DMS 273 (cell line): Measurements from ENCODE around the gene SLAMF8.

Experiments used
- DNase-seq: peaks from one replicate; lab custom pipeline; 2025; ENCODE audit not compliant: unreplicated experiment; lab: John Stamatoyannopoulos, UW

Gene SLAMF8

DNA sequence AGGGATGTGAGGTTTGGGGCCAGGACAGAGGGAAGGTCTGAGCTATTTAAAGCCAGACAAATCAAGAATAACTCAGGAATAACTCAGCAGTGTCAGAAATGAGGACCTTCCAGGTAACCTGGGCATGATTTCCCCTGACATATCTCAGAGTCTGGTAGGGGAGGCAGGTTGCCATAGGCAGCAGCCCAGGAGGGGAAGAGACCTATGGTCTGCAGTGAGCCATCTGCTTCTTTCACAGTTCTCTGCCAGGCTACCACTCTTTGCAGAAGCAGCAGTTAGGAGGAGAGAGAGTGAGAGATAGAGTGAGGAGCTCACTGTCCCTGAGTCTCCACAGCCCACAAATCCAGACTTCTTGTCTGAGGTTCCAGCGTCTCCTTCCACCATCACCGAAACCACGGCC lies 42.1 kb downstream of the SLAMF8 start:
- peak; percentile 78 for DNase-seq

DNA sequence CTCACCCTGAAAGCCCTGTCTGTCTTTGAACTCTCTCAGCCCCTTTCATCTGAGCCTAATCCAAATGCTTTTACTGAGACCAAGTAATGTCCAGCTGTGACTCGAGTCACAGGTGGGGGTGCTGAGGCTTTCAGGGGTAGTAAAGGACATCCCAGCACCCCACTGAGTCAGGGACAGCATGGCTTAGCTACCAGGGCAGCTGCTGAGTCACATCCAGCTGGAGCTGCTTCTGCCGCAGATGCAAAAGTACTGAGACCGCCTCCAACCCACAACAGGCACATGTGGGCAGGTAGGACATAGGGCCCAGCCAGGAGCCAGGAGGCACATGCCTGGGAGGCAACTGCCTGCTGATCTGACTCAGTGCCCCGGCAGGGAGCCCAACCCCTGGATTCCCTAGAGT lies 42.5 kb downstream of the SLAMF8 start:
- peak; percentile 57 for DNase-seq

DNA sequence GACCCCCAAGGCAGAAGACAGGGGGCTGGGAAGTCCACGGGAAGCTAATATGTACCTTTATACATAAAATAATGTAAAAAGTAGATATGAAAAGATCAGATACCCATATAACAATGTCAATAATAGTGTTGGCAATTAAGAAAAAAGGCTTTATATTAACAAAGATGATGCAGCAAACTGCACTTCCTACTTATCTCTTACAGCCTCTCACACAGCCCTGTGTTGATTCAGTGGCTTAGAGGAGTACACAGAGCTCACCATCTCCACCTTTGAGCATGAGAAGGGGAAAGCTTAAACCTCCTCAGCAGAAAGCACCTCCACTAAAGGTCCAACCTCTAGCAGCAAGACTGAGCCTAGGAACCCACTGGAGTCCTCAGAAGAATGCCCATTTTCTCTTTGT lies 42.9 kb downstream of the SLAMF8 start:
- DNase-seq: no peak

DNA sequence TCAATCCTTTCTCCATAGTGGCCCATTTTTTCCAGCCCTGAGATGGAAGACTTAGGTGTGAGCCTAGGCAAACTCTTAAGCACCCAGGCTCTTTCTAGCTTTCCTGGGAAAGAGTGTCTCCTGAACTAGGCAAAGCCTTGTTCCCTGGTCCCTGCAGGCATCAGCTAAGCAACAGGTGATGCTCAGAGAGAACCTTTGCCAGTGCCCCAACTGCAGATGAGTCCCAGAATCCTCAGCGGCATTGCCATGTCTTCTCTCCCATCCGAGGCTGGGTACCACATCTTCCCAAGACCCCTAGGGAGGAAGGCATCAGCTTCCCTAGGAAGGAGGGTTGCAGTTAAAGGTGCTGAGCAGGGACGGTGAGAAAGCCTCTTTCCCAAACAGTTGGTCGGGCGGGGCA lies 44.0 kb downstream of the SLAMF8 start:
- DNase-seq: no peak

DNA sequence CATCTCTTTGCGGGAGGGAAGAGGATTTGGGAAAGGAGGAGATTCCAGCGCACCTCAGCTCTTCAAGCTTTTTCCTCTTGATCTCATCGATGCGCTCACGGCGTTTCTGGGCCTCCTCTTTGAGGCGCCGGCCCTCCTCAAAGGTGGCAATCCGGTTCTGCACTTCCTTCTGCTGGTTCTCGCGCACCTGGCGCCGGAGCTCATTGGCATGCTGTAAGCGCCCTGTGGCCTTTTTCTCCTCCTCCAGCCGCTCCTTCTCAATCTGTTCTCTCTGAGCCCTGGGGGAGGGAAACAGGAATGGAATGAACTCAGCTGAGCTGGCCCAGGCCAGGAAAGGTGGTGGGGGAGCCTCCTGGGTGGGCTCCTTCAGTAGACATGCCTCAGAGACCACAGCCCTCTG lies 46.2 kb downstream of the SLAMF8 start:
- no peak for DNase-seq

DNA sequence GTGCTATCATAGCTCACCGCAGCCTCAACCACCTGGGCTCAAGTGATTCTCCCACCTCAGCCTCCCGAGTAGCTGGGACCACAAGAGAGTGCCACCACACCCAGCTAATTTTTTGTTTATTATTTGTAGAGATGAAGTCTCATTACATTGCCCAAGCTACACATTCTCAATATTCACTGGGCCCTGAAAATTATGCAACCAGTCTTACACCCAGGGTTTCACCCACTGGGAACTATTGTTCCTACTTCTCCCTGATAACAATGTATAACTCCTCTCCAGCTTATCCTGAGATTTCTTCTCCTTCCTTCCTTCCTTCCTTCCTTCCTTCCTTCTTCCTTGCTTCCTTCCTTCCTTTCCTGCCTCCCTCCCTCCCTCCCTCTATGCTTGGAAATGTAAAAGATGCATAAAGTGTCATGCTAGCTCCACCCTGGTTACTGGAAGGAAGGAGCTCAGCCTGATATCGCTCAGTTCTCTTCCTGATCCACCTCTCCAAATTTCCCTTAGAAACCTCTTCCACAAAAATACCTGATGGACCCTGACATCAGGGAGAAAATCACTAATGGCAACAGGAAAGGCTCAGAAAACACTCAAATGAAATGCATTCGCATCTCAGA lies 47.0 kb downstream of the SLAMF8 start:
- no peak for DNase-seq

DNA sequence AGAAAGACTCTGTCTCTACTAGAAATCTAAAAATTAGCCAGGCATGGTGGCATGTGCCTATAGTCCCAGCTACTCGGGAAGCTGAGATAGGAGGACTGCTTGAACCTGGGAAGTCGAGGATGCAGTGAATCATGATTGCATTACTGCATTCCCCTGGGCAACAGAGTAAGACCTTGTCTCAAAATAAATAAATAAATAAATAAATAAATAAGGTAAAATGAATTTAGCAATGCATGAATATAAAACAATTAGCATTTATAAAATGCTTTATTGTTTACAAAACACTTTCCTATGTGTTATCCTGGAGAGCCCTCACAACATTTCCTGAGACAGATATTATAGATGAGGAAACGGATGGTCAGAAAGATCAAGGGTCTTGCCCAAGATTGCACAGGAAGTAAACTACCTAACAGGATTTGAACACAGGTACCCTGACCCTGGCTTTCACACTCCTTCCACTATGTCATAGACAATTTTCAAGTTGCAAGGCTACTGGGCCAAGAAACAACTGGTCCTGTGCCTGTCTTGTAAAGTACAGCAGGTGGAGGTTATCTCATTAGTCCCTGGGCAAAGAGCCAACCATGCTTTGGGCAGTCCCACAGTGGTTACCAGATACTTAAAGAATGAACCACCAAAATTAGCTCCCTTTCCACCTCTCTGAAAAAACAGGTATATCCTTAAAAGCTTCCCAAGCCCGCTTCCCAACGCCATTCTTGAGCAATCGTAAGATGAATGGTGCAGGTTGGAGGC lies 51.2 kb downstream of the SLAMF8 start:
- peak; percentile 91 for DNase-seq

DNA sequence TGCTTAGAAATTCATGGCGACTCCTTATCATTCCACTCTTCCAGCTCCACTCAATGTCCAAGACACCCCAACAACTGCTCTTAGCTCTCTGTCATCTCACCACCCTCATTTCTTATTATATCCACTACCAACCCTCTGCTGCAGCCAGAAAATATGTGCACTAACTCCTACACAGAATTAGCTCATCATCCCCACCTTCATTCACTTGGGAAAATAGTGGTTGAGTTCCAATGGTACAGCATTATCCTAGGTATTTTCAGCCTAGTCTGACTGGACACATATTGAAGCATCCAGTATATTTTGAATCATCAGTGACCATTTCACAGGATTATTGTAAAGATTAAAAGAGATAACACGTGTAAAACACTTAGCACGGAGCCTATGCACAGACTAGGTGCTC lies 52.5 kb downstream of the SLAMF8 start:
- DNase-seq: no peak

DNA sequence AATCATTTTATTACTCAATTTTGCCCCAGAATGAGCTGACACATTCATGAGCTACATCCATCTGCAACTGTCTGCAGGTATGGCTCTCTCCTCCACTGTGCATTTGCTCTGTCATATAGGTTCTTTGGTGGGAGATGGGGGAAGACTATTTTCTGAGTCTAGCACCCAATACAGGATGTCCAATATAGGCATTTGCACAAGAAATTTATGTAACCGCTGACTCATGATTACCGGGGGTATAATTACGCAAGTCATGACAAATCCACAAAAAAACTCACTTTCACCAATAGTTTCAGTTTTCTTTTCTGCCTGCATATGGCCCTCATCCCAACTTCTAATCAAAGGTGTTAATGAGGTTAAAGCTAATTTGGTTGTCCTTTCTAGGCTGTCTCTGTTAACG lies 53.3 kb downstream of the SLAMF8 start:
- no peak for DNase-seq

DNA sequence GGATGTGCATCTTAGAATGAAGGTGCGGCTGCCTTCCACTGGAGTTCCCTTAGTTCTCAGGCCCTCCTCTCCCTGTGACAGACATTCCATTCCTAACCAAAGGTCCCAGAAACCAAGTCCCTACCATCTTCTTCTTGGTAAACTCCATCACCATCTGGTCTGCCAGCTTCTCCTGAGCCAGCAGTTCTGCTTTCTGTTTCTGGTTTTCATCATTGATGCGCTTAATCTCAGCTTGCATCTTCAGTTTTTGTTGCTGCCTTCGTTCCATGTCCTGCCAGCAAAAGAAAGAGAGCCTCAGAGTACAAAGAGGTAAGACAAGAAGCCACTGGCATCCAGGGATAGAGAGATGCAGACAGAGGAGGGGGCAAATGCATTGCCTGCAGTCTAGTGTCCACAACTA lies 53.8 kb downstream of the SLAMF8 start:
- DNase-seq: no peak

DNA sequence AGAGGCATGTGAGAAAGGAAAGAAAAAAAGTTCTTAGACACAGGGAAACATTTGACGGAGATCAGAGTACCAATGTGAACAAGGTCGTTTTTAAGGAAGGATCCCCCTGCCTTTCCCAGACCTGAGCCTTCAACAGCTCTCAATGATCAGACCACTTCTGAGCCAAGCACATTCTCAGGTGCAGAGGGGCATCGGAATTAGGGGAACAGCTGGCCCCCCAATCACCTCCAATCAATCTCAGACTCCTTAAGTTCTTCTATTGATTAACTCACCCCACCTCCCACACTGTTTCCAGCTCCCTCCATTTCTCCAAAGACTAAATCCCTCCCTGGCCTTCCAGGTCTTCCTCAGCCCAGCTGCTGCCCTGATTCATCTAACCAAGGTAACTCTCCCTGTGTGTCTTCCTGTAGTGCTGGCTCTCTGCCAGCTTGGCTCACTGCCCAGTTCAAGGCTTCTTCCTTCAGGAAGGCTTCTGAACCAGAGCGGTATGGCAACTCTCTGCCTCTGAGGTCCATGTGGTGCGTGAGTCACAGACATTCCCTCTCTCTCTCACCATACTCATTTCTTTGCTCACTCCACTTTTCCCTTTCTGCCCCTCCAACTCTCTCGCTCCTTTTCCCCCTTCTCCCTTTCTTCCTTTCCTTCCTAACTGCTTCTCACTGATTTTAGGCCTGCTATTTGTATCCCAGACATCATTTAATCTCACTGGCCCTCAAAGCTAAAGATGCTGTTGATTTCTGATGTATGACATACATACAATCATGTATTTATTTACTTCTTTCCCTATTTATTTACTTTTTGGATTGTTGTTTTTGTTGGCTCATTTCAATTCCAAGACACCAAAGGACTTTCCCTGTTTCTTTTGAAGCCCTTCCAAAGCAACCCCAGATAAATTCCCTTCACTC lies 55.2 kb downstream of the SLAMF8 start:
- peak; percentile 93 for DNase-seq

DNA sequence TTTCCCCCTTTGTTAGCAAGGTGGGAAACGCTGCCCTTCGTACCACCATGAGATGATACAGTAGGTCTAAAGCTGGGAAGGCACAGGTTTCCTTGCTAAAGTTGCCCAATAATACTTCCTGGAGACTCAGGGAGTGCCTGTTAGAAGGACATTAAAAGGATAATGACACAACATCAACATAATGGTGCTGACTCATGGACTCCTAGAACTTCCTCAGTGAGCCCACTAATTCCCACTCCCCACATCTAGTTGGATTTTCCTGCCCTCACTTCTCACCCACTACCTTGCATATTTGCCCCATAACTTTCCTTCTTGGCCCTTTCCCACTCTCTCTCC lies 55.8 kb downstream of the SLAMF8 start:
- DNase-seq: no peak

DNA sequence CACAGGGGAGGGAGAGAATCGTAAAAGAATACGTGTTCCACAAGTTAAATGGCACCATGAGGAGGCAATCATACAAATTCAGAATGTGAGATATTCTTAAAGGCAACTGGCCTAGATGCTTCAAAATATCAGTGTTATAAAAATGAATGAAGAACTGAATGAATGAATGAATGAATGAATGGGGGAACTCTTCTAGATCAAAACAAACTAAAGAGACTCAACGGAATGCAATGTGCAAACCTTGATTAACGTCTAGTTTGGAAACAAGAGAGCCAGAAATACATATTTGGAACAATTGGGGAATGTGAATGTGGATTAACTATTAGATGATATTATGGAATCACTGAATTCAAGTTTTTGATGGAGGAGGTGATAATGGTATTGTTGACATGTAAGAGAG lies 56.5 kb downstream of the SLAMF8 start:
- DNase-seq: no peak

DNA sequence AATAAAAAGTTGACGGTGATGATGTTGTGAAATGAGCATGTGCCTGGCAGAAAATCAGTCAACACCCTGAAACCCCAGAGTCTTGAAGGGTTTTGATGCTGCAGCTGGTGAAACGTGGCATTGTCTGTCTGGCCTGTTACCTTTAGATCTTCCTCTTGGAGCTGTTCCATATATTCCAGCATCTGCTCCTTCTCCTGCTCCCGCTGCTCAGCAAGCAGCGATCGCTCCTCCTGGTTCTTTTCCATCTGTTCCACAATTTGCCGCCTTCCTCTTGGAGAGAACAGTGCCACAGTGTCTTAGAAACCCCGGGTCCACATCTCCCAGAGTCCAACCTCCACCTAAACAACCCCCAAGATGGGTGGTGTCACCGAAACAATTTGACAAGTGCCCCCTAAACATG lies 57.6 kb downstream of the SLAMF8 start:
- DNase-seq: peak; percentile 63
